ENCODE measurements around the gene ELF2.
"Not testable (repeated sequence)": the region's sequence is repeated elsewhere in the genome, so short reads cannot be mapped to it uniquely, and the experiment has no call there.

ELF2 gene

GRCh38 chr4:139018971-139019758 is 157.9 kb downstream of the ELF2 start:
- ATAC-seq (no peak), DNase-seq (no peak)

- DNase-seq (no peak), ATAC-seq (no peak)
These were observed 158.5 kb downstream of the ELF2 start for GRCh38 chr4:139018501-139018900.

DNA sequence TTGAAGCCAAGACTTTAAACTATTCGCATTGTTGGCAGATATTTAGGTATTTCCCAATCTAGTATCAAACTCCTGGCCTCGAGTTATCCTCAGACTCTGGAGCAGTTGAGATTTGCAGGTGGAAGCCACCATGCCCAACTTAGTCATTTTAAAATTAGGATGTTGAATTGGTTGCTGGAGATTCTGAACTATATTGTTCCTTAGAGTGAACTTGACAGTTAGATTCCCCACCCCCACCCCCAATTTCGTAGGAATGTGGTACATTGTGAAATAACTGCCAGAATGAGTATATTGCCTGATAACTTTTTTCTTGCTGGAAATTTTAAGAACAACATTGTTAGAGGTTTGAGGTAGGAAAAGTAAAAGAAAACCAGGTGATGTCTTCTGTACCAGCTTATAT is 159.2 kb downstream of the ELF2 start:
- ATAC-seq, result no peak
- no peak for DNase-seq

DNA sequence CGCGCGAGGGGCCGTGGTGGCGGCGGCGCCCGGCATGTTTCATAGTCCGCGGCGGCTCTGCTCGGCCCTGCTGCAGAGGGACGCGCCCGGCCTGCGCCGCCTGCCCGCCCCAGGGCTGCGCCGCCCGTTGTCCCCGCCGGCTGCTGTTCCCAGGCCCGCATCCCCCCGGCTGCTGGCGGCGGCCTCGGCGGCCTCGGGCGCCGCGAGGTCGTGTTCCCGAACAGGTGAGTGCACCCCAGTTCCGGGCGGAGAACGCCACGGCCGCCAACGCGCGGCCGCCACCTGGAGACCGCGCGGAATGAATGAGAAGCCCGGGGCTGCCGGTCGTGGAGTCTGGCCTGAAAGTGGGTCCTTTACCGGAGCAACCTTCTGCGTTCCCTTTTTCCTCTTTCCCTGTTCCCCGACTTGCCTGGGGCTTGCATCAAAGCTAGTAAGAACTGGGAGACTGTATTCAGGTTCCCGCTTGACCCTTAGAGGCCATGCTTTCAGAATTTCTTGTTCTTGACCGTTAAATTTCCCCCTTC is 161.0 kb downstream of the ELF2 start:
- ATAC-seq (no peak), DNase-seq (peak; percentile 60)

GRCh38 chr4:139015269-139015947 is 161.6 kb downstream of the ELF2 start, which contains the start of gene NOCT:
Gene NOCT, plus strand, starts transcription at chr4:139015781. Its CDS starts 201 bp downstream, at chr4:139015982.
- ATAC-seq (peak; percentile 97), DNase-seq (peak; percentile 95)

GRCh38 chr4:139014371-139015268 is 162.4 kb downstream of the ELF2 start:
- ATAC-seq, result peak; percentile 8
- no peak for DNase-seq

GRCh38 chr4:139011225-139011950 is 165.6 kb downstream of the ELF2 start:
- no peak for DNase-seq
- ATAC-seq, result no peak

- DNase-seq (no peak), ATAC-seq (no peak)
These were observed 167.3 kb downstream of the ELF2 start for GRCh38 chr4:139009702-139010101.

GRCh38 chr4:139008278-139008677 is 168.7 kb downstream of the ELF2 start:
- not testable (repeated sequence) for DNase-seq, ATAC-seq

- no peak for DNase-seq
- ATAC-seq, result no peak
These were observed 169.4 kb downstream of the ELF2 start for GRCh38 chr4:139007640-139008039.
